Activated B cell treated with CpG ODN at 0.5 μM for 24 hours (primary cell): ENCODE data around the gene AP2A2. TPM values are rescaled to one million over a fixed set of nuclear protein-coding genes. Genes with fewer than 3 reads are reported as not detected.

ENCODE experiments used
- ATAC-seq: fragments of 200-7000 bp; cut with Tn5 transposase; one replicate; pipeline ENCODE4 v1.10.0; 2021; ENCODE audit warnings: low read depth, mild to moderate bottlenecking, moderate library complexity
- CTCF ChIA-PET: fragments of 350-600 bp; sonication (Branson Sonifier 250); formaldehyde crosslinking; loops from one replicate; lab custom pipeline; 2021; ENCODE audit warnings: antibody characterized with exemption; lab: Charles Lee
- POLR2A ChIA-PET: fragments of 350-600 bp; sonication (Branson Sonifier 250); formaldehyde crosslinking; loops from one replicate; lab custom pipeline; 2021; ENCODE audit warnings: antibody characterized with exemption; lab: Charles Lee
- DNase-seq: peaks from one replicate; pipeline ENCODE4 v3.0.0; 2022
- H3K27ac Mint-ChIP-seq: one replicate; pipeline ENCODE4 v1.8.0; 2020; ENCODE audit warnings: mixed read lengths
- H3K27me3 Mint-ChIP-seq: one replicate; pipeline ENCODE4 v1.8.0; 2021; ENCODE audit warnings: mixed read lengths
- H3K36me3 Mint-ChIP-seq: one replicate; pipeline ENCODE4 v1.8.0; 2021; ENCODE audit warnings: low read depth, mixed read lengths
- H3K4me1 Mint-ChIP-seq: one replicate; pipeline ENCODE4 v1.8.0; 2021; ENCODE audit warnings: mixed read lengths
- H3K4me3 Mint-ChIP-seq: one replicate; pipeline ENCODE4 v1.8.0; 2020; ENCODE audit warnings: mild to moderate bottlenecking, mixed read lengths
- H3K9me3 Mint-ChIP-seq: one replicate; pipeline ENCODE4 v1.8.0; 2020; ENCODE audit warnings: mixed read lengths
- CTCF ChIP-seq: fragments of 200-600 bp; IDR thresholded peaks from one replicate; pipeline ENCODE4 v1.8.0; 2022; ENCODE audit warnings: antibody characterized with exemption, mild to moderate bottlenecking
- intact Hi-C: fragments of 100-400 bp; cut with micrococcal nuclease; formaldehyde crosslinking; loops from one replicate; pipeline ENCODE4 v1.15.1; 2024
- total RNA-seq: library from RNA; stranded (reverse); gene quantifications from 2 replicates; pipeline ENCODE4 v1.2.3, GENCODE V29; 2022

Gene AP2A2
- total RNA-seq, 1 donor from 2014 or later, result 49.6 TPM

DNA sequence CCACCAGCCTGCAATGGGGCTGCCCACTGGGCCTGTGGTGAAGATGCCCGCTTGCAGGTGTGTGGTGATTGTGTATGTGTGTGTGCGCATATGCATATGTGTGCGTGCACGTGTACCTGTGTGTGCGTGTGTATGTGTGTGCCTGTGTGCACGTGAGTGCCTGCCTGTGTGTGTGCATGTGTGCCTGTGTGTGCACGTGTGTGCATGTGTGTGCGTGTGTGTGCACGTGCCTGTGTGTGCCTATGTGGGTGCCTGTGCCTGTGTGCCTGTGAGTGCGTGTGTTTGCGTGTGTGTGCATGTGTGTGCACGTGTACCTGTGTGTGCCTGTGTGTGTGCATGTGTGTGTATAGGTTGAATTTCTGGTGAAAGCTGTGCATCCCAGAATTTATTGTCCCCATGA is 113.3 kb downstream of the AP2A2 start:
- no peaks in the 10 kb centered on the region for H3K9me3 Mint-ChIP-seq
- intact Hi-C loops, result no loop called here
- ATAC-seq (no peak), DNase-seq (no peak)
- no peaks in the 10 kb centered on the region for H3K4me1 Mint-ChIP-seq
- H3K27ac Mint-ChIP-seq, result no peak overlapping the region
- TF ChIP-seq CTCF, result no peak
- ChIA-PET POLR2A (no interaction called here), CTCF (no interaction called here)
- no peaks in the 10 kb centered on the region for H3K27me3 Mint-ChIP-seq
- no peak overlapping the region for H3K4me3 Mint-ChIP-seq
- H3K36me3 Mint-ChIP-seq, result no peaks in the 10 kb centered on the region

DNA sequence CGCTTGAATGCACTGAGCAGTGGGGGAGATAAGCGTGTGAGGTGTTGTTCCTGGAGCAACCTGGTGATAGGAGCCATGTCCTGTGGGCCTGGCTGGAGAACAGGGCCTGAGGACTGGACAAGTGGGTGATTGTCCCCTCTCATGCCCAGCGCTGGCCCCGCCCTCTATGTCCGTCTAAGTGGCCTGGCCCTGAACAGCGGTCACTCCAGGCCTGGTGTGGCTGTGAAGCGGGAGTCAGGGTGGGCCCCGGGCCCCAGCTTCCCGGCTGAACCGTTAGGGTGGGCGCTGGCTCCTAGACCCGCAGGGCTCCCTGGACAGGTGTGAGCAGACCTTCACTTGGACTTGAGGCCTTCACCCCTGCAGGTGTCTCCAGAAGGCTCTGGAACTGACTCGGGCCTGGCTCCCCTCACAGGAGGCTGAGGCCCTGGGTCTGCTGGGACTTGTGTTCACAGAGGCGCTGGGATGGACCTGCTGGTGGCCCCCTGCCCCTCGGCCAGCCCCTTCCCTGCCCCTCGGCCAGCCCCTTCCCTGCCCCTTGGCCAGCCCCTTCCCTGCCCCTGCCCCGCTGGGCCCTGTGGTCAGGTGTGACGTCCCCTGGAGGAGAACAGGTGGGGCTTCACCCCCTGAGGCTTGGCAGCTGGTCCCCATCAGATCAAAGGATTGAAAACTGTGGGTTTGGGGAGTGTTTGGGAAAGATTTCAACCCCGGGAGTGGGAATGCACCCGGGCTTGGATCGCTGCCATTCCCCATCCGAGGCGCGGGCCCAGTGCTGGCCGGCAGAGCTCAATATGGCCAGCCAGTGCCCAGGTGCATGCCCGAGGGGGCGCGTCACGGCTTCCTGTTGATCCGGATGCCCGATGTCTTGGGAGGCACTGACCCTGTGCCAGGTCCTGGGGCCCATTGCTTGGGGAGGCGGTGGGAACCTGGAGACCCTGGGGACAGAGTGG is 114.1 kb downstream of the AP2A2 start:
- Mint-ChIP-seq H3K9me3 (no peaks in the 10 kb centered on the region), H3K4me1 (no peaks in the 10 kb centered on the region), H3K27me3 (no peaks in the 10 kb centered on the region), H3K27ac (no peak overlapping the region), H3K36me3 (no peaks in the 10 kb centered on the region), H3K4me3 (no peak overlapping the region)
- intact Hi-C loops, result no loop called here
- TF ChIP-seq CTCF, result no peak
- POLR2A ChIA-PET, result no interaction called here
- CTCF ChIA-PET, result no interaction called here
- ATAC-seq (no peak), DNase-seq (no peak)

DNA sequence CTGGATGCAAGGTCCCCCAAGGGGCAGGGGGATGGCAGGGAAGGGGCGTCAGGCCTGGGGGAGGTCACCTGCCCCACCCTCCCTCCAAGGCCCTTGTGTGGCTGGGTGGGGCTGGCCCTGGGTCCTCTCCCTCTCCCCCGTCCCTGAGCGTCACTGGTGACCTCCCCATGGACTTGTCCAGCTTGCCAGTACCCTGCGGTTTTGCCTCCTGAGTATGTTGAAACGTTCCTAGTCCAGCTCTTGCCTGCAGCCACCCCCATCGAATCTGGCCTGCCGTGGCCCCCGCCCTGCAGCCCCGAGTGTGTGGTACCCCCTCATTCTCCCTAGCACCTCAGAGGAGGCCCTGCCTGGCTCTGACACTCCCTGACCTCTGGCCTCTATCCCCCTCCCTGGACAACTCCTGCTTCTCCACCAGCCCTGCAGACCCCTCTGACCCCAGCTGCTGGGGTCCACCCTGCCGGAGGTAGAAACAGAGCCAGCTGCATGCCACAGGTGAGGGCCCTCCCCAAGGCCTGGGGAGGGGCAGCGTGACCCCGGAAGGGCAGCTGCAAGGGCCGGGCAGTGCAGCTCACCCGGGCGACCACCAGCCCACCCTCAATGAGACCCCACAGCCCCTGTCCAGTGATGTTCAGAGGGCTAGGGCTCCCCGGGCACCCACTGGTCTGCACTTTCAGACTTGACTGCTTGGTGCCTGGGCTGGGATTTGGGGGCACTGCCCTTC is 114.9 kb downstream of the AP2A2 start:
- ChIA-PET CTCF (no interaction called here), POLR2A (no interaction called here)
- H3K27ac Mint-ChIP-seq, result no peak overlapping the region
- no peak overlapping the region for H3K4me3 Mint-ChIP-seq
- no peak for ATAC-seq
- no peak for DNase-seq
- intact Hi-C loops, result no loop called here
- H3K4me1 Mint-ChIP-seq, result no peaks in the 10 kb centered on the region
- H3K36me3 Mint-ChIP-seq, result no peaks in the 10 kb centered on the region
- no peaks in the 10 kb centered on the region for H3K27me3 Mint-ChIP-seq
- peaks cover 2% of the 10 kb centered on the region for H3K9me3 Mint-ChIP-seq
- TF ChIP-seq CTCF, result no peak

- no peak overlapping the region for H3K4me3 Mint-ChIP-seq
- no peak for DNase-seq
- H3K27me3 Mint-ChIP-seq, result no peaks in the 10 kb centered on the region
- no peaks in the 10 kb centered on the region for H3K36me3 Mint-ChIP-seq
- H3K27ac Mint-ChIP-seq, result no peak overlapping the region
- intact Hi-C loops, result no loop called here
- H3K9me3 Mint-ChIP-seq, result peaks cover 2% of the 10 kb centered on the region
- no peak for TF ChIP-seq CTCF
- ChIA-PET POLR2A (no interaction called here), CTCF (no interaction called here)
- ATAC-seq, result no peak
- H3K4me1 Mint-ChIP-seq, result no peaks in the 10 kb centered on the region
Measured at GRCh38 chr11:1041149-1041467, 115.4 kb downstream of the AP2A2 start.

GRCh38 chr11:1041471-1041870 is 115.8 kb downstream of the AP2A2 start:
- no peak overlapping the region for H3K27ac Mint-ChIP-seq
- ATAC-seq (no peak), DNase-seq (no peak)
- no peaks in the 10 kb centered on the region for H3K36me3 Mint-ChIP-seq
- H3K9me3 Mint-ChIP-seq, result peaks cover 2% of the 10 kb centered on the region
- ChIA-PET POLR2A (no interaction called here), CTCF (no interaction called here)
- H3K27me3 Mint-ChIP-seq, result no peaks in the 10 kb centered on the region
- H3K4me3 Mint-ChIP-seq, result no peak overlapping the region
- H3K4me1 Mint-ChIP-seq, result no peaks in the 10 kb centered on the region
- TF ChIP-seq CTCF, result no peak
- intact Hi-C loops, result no loop called here
